Endothelial cell of umbilical vein (primary cell): ENCODE data around the gene S100A10. TPM values are rescaled to one million over a fixed set of nuclear protein-coding genes. Genes with fewer than 3 reads are reported as not detected.

Experiments
- BruUV-seq: library from RNA; stranded (reverse); fragments of 400-500 nt; replicated peaks from 2 replicates; lab custom pipeline; 2021; lab: Mats Ljungman, UMichigan
- CTCF ChIA-PET: fragments of 300-600, 350-600 bp; sonication (Branson Sonifier 250); formaldehyde crosslinking; loops from one replicate; lab custom pipeline; 2021; ENCODE audit warnings: antibody characterized with exemption, inconsistent platforms; lab: Charles Lee
- POLR2A ChIA-PET: fragments of 300-600, 350-600 bp; sonication (Branson Sonifier 250); formaldehyde crosslinking; loops from one replicate; lab custom pipeline; 2021; ENCODE audit warnings: antibody characterized with exemption, inconsistent platforms; lab: Charles Lee
- DNase-seq: peaks from one replicate; pipeline ENCODE4 v3.0.0-alpha.2; 2011; ENCODE audit warnings: low read depth, low spot score
- FAIRE-seq: peaks from 2 replicates; lab custom pipeline; 2011; peaks lifted over from hg19 to GRCh38; lab: Jason Lieb, UNC
- H2AFZ ChIP-seq: 2 replicates; pipeline ENCODE4 v1.6.0; 2012; ENCODE audit warnings: low read depth, low read length, control low read depth, inconsistent platforms
- H3K27ac ChIP-seq: 2 replicates; pipeline ENCODE4 v1.5.1; 2011; ENCODE audit warnings: low read depth, mild to moderate bottlenecking, control low read depth, low read length, moderate library complexity; ENCODE audit not compliant: insufficient read depth
- H3K27me3 ChIP-seq, 2 experiments: 2 replicates each; pipeline versions ENCODE4 v1.6.0 to v1.6.1; 2011; ENCODE audit warnings: low read length in 2 of 2, mixed read lengths in 1 of 2; ENCODE audit not compliant: control insufficient read depth in 2 of 2, insufficient read depth in 2 of 2
- H3K36me3 ChIP-seq, 2 experiments: 2 replicates in 1 of 2; 3 replicates in 1 of 2; pipeline ENCODE4 v1.5.1; 2011; ENCODE audit warnings: low read length in 2 of 2, mild to moderate bottlenecking in 1 of 2, moderate library complexity in 1 of 2; ENCODE audit not compliant: control insufficient read depth in 2 of 2, insufficient read depth in 2 of 2; ENCODE audit errors: extremely low read depth in 1 of 2
- H3K4me1 ChIP-seq: 3 replicates; pipeline ENCODE4 v1.5.1; 2011; ENCODE audit warnings: mild to moderate bottlenecking, low read length; ENCODE audit not compliant: control insufficient read depth, insufficient read depth; ENCODE audit errors: extremely low read depth
- H3K4me2 ChIP-seq: 2 replicates; pipeline ENCODE4 v1.6.1; 2011; ENCODE audit warnings: low read length, control low read depth, mixed read lengths; ENCODE audit not compliant: insufficient read depth
- H3K4me3 ChIP-seq, 3 experiments: fragments of 200-600 bp in 1 of 3; sonication (generic), shearing (Covaris generic) in 1 of 3; replicated peaks in 1 of 3; 2 replicates each; pipeline ENCODE4 v1.5.1; 2011 to 2016; ENCODE audit warnings: control low read depth in 3 of 3, low read length in 3 of 3, mild to moderate bottlenecking in 2 of 3, inconsistent platforms in 1 of 3, low read depth in 1 of 3, moderate library complexity in 1 of 3; ENCODE audit not compliant: insufficient read depth in 1 of 3
- H3K79me2 ChIP-seq: 2 replicates; pipeline ENCODE4 v1.6.0; 2012; ENCODE audit warnings: low read length, inconsistent platforms; ENCODE audit not compliant: control insufficient read depth, insufficient read depth
- H3K9ac ChIP-seq: replicated peaks from 2 replicates; pipeline ENCODE3; 2011; ENCODE audit warnings: low read length, control low read depth; ENCODE audit not compliant: insufficient read depth; ENCODE audit errors: extremely low read depth
- H3K9me1 ChIP-seq: replicated peaks from 3 replicates; pipeline ENCODE4 v1.6.0; 2011; ENCODE audit warnings: mild to moderate bottlenecking, low read length; ENCODE audit not compliant: control insufficient read depth, insufficient read depth; ENCODE audit errors: extremely low read depth
- H3K9me3 ChIP-seq: replicated peaks from 2 replicates; pipeline ENCODE4 v1.5.1; 2012; ENCODE audit warnings: low read length, inconsistent platforms; ENCODE audit not compliant: control insufficient read depth, insufficient read depth
- H4K20me1 ChIP-seq: replicated peaks from 2 replicates; pipeline ENCODE3; 2011; ENCODE audit warnings: mild to moderate bottlenecking, low read length; ENCODE audit not compliant: control insufficient read depth, insufficient read depth; ENCODE audit errors: extremely low read depth
- EZH2 ChIP-seq: IDR thresholded peaks from 2 replicates; pipeline ENCODE4 v1.6.1; 2012; ENCODE audit warnings: borderline replicate concordance, low read depth, mild to moderate bottlenecking, moderate library complexity, low read length, inconsistent platforms; ENCODE audit not compliant: severe bottlenecking
- FOS ChIP-seq: IDR thresholded peaks from 2 replicates; pipeline ENCODE4 v1.6.1; 2011; ENCODE audit warnings: mild to moderate bottlenecking, low read length, moderate library complexity, borderline replicate concordance; ENCODE audit not compliant: insufficient read depth
- GATA2 ChIP-seq: IDR thresholded peaks from 2 replicates; pipeline ENCODE4 v1.7.0; 2011; ENCODE audit warnings: low read depth, mild to moderate bottlenecking, moderate library complexity, mixed read lengths, low read length; ENCODE audit not compliant: insufficient read length, insufficient read depth
- JUN ChIP-seq: IDR thresholded peaks from 2 replicates; pipeline ENCODE4 v1.6.1; 2011; ENCODE audit warnings: borderline replicate concordance, low read depth; ENCODE audit not compliant: insufficient read length, insufficient read depth
- MYC ChIP-seq: IDR thresholded peaks from one replicate; pipeline ENCODE4 v1.6.1; 2011; ENCODE audit warnings: mild to moderate bottlenecking, low read depth, low read length
- POLR2A ChIP-seq: IDR thresholded peaks from 2 replicates; pipeline ENCODE4 v1.6.1; 2012; ENCODE audit warnings: low read depth, mild to moderate bottlenecking, control low read depth, low read length
- POLR2AphosphoS5 ChIP-seq: IDR thresholded peaks from 2 replicates; pipeline ENCODE4 v1.6.1; 2012; ENCODE audit warnings: low read depth, mild to moderate bottlenecking, control low read depth, low read length, moderate library complexity; ENCODE audit not compliant: insufficient read depth
- dilution Hi-C: fragments of 300-500 bp; cut with MboI; formaldehyde crosslinking; loops from one replicate; pipeline ENCODE4 v1.15.0; 2019; ENCODE audit warnings: low sequenced_read_pairs; ENCODE audit not compliant: extremely low pct_ligation_motif_present
- intact Hi-C: fragments of 100-400 bp; cut with micrococcal nuclease; formaldehyde crosslinking; loops from one replicate; pipeline ENCODE4 v1.10.0; 2022
- polyA plus RNA-seq, 4 experiments: library from polyadenylated mRNA; depleted of rRNA in 3 of 4; stranded (reverse) in 3 of 4; unstranded in 1 of 4; fragments of >200 nt; gene quantifications; 2 replicates each; pipeline versions ENCODE4 v1.2.1 to v1.2.3, GENCODE V29; 2011 to 2012; ENCODE audit warnings: missing spikeins in 1 of 4
- total RNA-seq: library from RNA; stranded (reverse); gene quantifications from 2 replicates; pipeline ENCODE4 v1.2.3, GENCODE V29; 2021
- TF ChIP-seq, protein P1 (sequence below): IDR thresholded peaks from 2 replicates; pipeline ENCODE4 v1.6.1; 2011; ENCODE audit not compliant: insufficient read depth, insufficient read length
- TF ChIP-seq, protein P2 (sequence below), 2 donors: IDR thresholded peaks; 1 replicate in 1 of 2; 2 replicates in 1 of 2; pipeline ENCODE4 v1.5.1; 2011; ENCODE audit warnings: low read length in 2 of 2, mild to moderate bottlenecking in 2 of 2, moderate library complexity in 2 of 2, control low read depth in 1 of 2, inconsistent platforms in 1 of 2, low read depth in 1 of 2; ENCODE audit not compliant: insufficient read depth in 1 of 2; ENCODE audit errors: extremely low read depth in 1 of 2

S100A10 gene
- total and polyA plus RNA-seq, 2 donors (not counting 3 experiments of a cell fraction or from before 2014, with no cell fraction given): 76.8 to 779 TPM

DNA sequence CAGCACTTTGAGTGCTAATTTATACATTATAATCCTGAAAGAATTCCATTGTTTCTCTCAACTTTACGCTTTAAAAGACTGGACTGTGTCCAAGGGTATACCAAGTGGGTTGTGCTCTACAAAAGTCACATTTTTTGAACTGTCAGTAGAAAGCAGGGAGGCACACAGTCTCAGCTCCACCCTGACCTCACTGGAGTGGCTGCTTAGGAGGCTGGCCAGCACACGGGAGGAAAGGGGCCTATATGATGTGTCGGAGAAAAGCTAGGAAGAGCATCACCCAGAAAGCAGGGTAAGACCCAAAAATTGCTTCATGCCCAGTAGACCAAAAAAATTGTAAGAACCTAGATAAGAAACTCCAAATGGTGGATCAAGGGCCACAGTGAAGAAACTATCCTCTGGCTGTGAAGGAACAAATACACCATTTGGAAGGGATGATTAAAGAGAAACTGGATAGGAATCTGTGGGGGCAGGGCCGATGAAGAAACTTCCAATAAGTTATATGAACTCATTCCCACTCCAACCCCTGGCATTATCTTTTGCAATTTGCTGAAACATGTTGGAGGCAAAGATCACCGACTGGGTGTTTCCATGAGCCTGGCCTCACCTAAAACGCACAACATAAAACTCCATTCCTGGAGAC, 1.9 kb downstream of the S100A10 start:
- POLR2A ChIA-PET: interaction anchor here (0.5 to 2.6 kb wide), 4 partner anchors 24 to 772 kb away, joined by 3 to 7 read pairs (median 6); no protein-coding TSS in a partner anchor
- Histone ChIP-seq H3K9me3 (no peaks in the 10 kb centered on the region), H3K27ac (peak overlapping the region; percentile 83), H2AFZ (no peak overlapping the region), H3K4me2 (peak overlapping the region; percentile 78), H3K79me2 (peaks cover 56% of the 10 kb centered on the region), H3K9ac (peak overlapping the region; percentile 82), H4K20me1 (no peaks in the 10 kb centered on the region), H3K27me3 (no peaks in the 10 kb centered on the region), H3K36me3 (no peaks in the 10 kb centered on the region), H3K4me3 (peak overlapping the region; percentile 22 to 70 (median 67)), H3K9me1 (no peaks in the 10 kb centered on the region), H3K4me1 (peaks cover 56% of the 10 kb centered on the region)
- FAIRE-seq (no peak), DNase-seq (peak; percentile 35)
- BruUV-seq: no TSS peak
- TF ChIP-seq EZH2: no peak
- TF ChIP-seq FOS: no peak
- TF ChIP-seq POLR2A: no peak
- TF ChIP-seq MYC: no peak
- TF ChIP-seq POLR2AphosphoS5: no peak
- TF ChIP-seq GATA2: no peak
- intact Hi-C loops (loop anchor here (1.0 kb wide), 2 partner anchors 23 to 46 kb away; no protein-coding TSS in a partner anchor), dilution Hi-C loops (no loop called here)
- CTCF ChIA-PET: interaction anchor here (0.8 to 19.6 kb wide), 9 partner anchors 10 to 203 kb away, joined by 3 to 572 read pairs (median 5); no protein-coding TSS in a partner anchor

DNA sequence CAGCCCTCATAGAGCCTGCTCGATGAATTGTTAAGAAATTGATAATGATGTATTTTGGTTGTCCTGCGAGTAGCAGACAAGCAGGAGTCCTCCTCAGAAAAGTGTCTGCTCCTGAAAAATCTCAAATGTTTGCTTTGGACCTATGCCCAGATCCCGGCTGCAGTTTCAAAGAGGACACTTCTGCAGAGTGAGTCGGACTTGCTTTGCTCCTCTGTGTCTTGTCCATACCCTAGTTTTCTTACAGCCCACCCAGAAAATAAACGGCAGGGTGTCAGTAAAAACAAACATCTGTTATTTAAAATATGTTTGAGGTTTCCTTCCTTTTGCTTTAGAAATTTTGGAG, 2.8 kb downstream of the S100A10 start:
- Histone ChIP-seq H2AFZ (no peak overlapping the region), H3K9me3 (no peaks in the 10 kb centered on the region), H3K79me2 (peaks cover 65% of the 10 kb centered on the region), H3K27ac (peak overlapping the region; percentile 83), H3K4me1 (peaks cover 62% of the 10 kb centered on the region), H3K4me3 (peak overlapping the region in 1 of 3 experiments; percentile 67), H4K20me1 (no peaks in the 10 kb centered on the region), H3K9ac (peak overlapping the region; percentile 82), H3K4me2 (peak overlapping the region; percentile 78), H3K9me1 (no peaks in the 10 kb centered on the region), H3K36me3 (peaks cover 2 to 3% of the 10 kb centered on the region in 2 experiments), H3K27me3 (no peaks in the 10 kb centered on the region)
- intact Hi-C loops (no loop called here), dilution Hi-C loops (no loop called here)
- DNase-seq (peak; percentile 80), FAIRE-seq (peak; percentile 89)
- ChIA-PET POLR2A (no interaction called here), CTCF (interaction anchor here (0.8 to 19.6 kb wide), 5 partner anchors 10 to 109 kb away, joined by 3 to 572 read pairs (median 34); no protein-coding TSS in a partner anchor)
- TF ChIP-seq, protein P1, sequence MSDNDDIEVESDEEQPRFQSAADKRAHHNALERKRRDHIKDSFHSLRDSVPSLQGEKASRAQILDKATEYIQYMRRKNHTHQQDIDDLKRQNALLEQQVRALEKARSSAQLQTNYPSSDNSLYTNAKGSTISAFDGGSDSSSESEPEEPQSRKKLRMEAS: no peak
- no peak for TF ChIP-seq GATA2
- TF ChIP-seq, protein P2, sequence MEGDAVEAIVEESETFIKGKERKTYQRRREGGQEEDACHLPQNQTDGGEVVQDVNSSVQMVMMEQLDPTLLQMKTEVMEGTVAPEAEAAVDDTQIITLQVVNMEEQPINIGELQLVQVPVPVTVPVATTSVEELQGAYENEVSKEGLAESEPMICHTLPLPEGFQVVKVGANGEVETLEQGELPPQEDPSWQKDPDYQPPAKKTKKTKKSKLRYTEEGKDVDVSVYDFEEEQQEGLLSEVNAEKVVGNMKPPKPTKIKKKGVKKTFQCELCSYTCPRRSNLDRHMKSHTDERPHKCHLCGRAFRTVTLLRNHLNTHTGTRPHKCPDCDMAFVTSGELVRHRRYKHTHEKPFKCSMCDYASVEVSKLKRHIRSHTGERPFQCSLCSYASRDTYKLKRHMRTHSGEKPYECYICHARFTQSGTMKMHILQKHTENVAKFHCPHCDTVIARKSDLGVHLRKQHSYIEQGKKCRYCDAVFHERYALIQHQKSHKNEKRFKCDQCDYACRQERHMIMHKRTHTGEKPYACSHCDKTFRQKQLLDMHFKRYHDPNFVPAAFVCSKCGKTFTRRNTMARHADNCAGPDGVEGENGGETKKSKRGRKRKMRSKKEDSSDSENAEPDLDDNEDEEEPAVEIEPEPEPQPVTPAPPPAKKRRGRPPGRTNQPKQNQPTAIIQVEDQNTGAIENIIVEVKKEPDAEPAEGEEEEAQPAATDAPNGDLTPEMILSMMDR (IDR thresholded peaks at IDR 0.05; ENCODE audit: extremely low read depth in 1 of 2, insufficient read depth in 1 of 2, low read depth in 1 of 2, low read length in 2 of 2): no peak
- no peak for TF ChIP-seq JUN
- no peak for TF ChIP-seq EZH2
- TF ChIP-seq FOS: no peak
- no peak for TF ChIP-seq POLR2A
- no peak for TF ChIP-seq MYC
- no peak for TF ChIP-seq POLR2AphosphoS5
- no TSS peak for BruUV-seq
